HepG2 (cell line): ENCODE measurements around the gene AMER2. TPM values are rescaled to one million over a fixed set of nuclear protein-coding genes. Genes with fewer than 3 reads are reported as not detected.

ENCODE experiments used
- ATAC-seq: fragments of 200-7000 bp; cut with Tn5 transposase; 3 replicates; pipeline ENCODE4 v1.9.1; 2020; ENCODE audit warnings: mild to moderate bottlenecking, moderate library complexity
- BruUV-seq: library from RNA; stranded (reverse); fragments of 400-500 nt; replicated peaks from 2 replicates; lab custom pipeline; 2021; lab: Mats Ljungman, UMichigan
- CTCF ChIA-PET: fragments of 300-600 bp; formaldehyde crosslinking; extraction: SDS; loops from one replicate; lab custom pipeline; 2021; ENCODE audit warnings: low total read pairs, inconsistent platforms, low intra/inter-chr PET ratio; lab: Yijun Ruan, JAX
- POLR2A ChIA-PET: fragments of 350-600 bp; sonication (Branson Sonifier 250); formaldehyde crosslinking; loops from one replicate; lab custom pipeline; 2020; ENCODE audit warnings: antibody characterized with exemption, inconsistent platforms; lab: Yijun Ruan, JAX
- DNase-seq: peaks from one replicate; pipeline ENCODE4 v3.0.0-alpha.2; 2015; ENCODE audit warnings: low spot score
- FAIRE-seq: peaks from 3 replicates; lab custom pipeline; 2011; peaks lifted over from hg19 to GRCh38; lab: Jason Lieb, UNC
- H2AFZ ChIP-seq: one replicate; pipeline ENCODE4 v1.6.1; 2011; ENCODE audit warnings: low read length, inconsistent platforms
- H3K27ac ChIP-seq: fragments of 300-600 bp; 3 replicates; pipeline ENCODE4 v1.8.0; 2011; ENCODE audit warnings: mixed run types, mild to moderate bottlenecking, mixed read lengths, low read length, inconsistent platforms; ENCODE audit not compliant: insufficient read depth; ENCODE audit errors: extremely low read length
- H3K27me3 ChIP-seq, 2 experiments: fragments of 200-600 bp in 1 of 2; 2 replicates in 1 of 2; 3 replicates in 1 of 2; pipeline versions ENCODE4 v1.6.0 to v1.8.0; 2011; ENCODE audit warnings: low read length in 2 of 2, mild to moderate bottlenecking in 2 of 2, moderate library complexity in 2 of 2, inconsistent platforms in 1 of 2; ENCODE audit not compliant: insufficient read depth in 2 of 2, control insufficient read depth in 1 of 2
- H3K36me3 ChIP-seq, 2 experiments: fragments of 200-600 bp in 1 of 2; replicated peaks in 1 of 2; 2 replicates in 1 of 2; 3 replicates in 1 of 2; pipeline versions ENCODE4 v1.5.1 to v1.8.0; 2011; ENCODE audit warnings: low read length in 2 of 2, inconsistent platforms in 1 of 2; ENCODE audit not compliant: insufficient read depth in 2 of 2, control insufficient read depth in 1 of 2
- H3K4me1 ChIP-seq: 2 replicates; pipeline ENCODE4 v1.5.1; 2012; ENCODE audit warnings: low read length, inconsistent platforms; ENCODE audit not compliant: insufficient read depth
- H3K4me2 ChIP-seq: 2 replicates; pipeline ENCODE4 v1.6.0; 2011; ENCODE audit warnings: low read depth, low read length, inconsistent platforms
- H3K4me3 ChIP-seq, 3 experiments: fragments of 200-600 bp in 1 of 3; sonication (generic), shearing (Covaris generic) in 1 of 3; replicated peaks in 1 of 3; 2 replicates each; pipeline ENCODE4 v1.5.1; 2011 to 2016; ENCODE audit warnings: low read length in 3 of 3, inconsistent platforms in 2 of 3, low read depth in 2 of 3, mild to moderate bottlenecking in 2 of 3, control low read depth in 1 of 3, mixed read lengths in 1 of 3; ENCODE audit not compliant: insufficient read depth in 1 of 3
- H3K79me2 ChIP-seq: one replicate; pipeline ENCODE4 v1.6.1; 2011; ENCODE audit warnings: low read length, inconsistent platforms; ENCODE audit not compliant: insufficient read depth
- H3K9ac ChIP-seq: 2 replicates; pipeline ENCODE4 v1.6.0; 2011; ENCODE audit warnings: mild to moderate bottlenecking, low read depth, low read length, inconsistent platforms; ENCODE audit not compliant: insufficient read depth
- H3K9me3 ChIP-seq: 2 replicates; pipeline ENCODE4 v1.5.1; 2012; ENCODE audit warnings: mild to moderate bottlenecking, low read length
- H4K20me1 ChIP-seq: 2 replicates; pipeline ENCODE4 v1.6.0; 2011; ENCODE audit warnings: inconsistent platforms, mild to moderate bottlenecking, low read length, moderate library complexity; ENCODE audit not compliant: insufficient read depth
- JDP2 ChIP-seq: sonication (generic); formaldehyde crosslinking; IDR thresholded peaks from 2 replicates; pipeline ENCODE4 v1.8.1; 2022; ENCODE audit warnings: missing genetic modification reagents, borderline replicate concordance
- NFKB2 ChIP-seq: sonication (generic); formaldehyde crosslinking; IDR thresholded peaks from 2 replicates; pipeline ENCODE4 v1.4.0; 2020; ENCODE audit warnings: missing genetic modification reagents, borderline replicate concordance
- RFXAP ChIP-seq: sonication (generic); formaldehyde crosslinking; IDR thresholded peaks from 2 replicates; pipeline ENCODE4 v1.4.0; 2020; ENCODE audit warnings: missing genetic modification reagents, borderline replicate concordance
- TOE1 ChIP-seq: sonication (generic); formaldehyde crosslinking; IDR thresholded peaks from 2 replicates; pipeline ENCODE4 v1.4.0; 2020; ENCODE audit warnings: mild to moderate bottlenecking, missing genetic modification reagents
- ZEB1 ChIP-seq: IDR thresholded peaks from 2 replicates; pipeline ENCODE4 v1.6.1; 2012; ENCODE audit warnings: mild to moderate bottlenecking, low read depth, inconsistent platforms; ENCODE audit not compliant: insufficient replicate concordance
- ZNF34 ChIP-seq: sonication (generic); formaldehyde crosslinking; IDR thresholded peaks from 2 replicates; pipeline ENCODE4 v1.4.0; 2020; ENCODE audit warnings: mild to moderate bottlenecking, missing genetic modification reagents, borderline replicate concordance
- ZNF484 ChIP-seq: sonication (generic); formaldehyde crosslinking; IDR thresholded peaks from 2 replicates; pipeline ENCODE4 v1.5.1; 2020; ENCODE audit warnings: mild to moderate bottlenecking, low read depth, missing genetic modification reagents, borderline replicate concordance
- WGBS: methylation state at CpG from one replicate; pipeline ENCODE4 v1.1.6; 2017; ENCODE audit warnings: low lambda C conversion rate; 5-methylcytosine and 5-hydroxymethylcytosine counted together
- in situ Hi-C: cut with HindIII; loops from 2 replicates; pipeline ENCODE4 v1.10.0; 2017; ENCODE audit warnings: low pct_unique_long_range_greater_than_20kb; ENCODE audit not compliant: extremely low pct_ligation_motif_present
- intact Hi-C: fragments of 100-400 bp; cut with micrococcal nuclease; formaldehyde crosslinking; loops from one replicate; pipeline ENCODE4 v1.10.0; 2022; ENCODE audit not compliant: unreplicated experiment
- polyA plus RNA-seq, 8 experiments: library from polyadenylated mRNA; depleted of rRNA in 3 of 8; stranded (reverse) in 7 of 8; unstranded in 1 of 8; fragments of >200 nt; fragmentation: Illumina TruSeq in 4 of 8; extraction: Trizol in 4 of 8; gene quantifications; 2 replicates each; pipeline versions ENCODE4 v1.2.1 to v1.2.3, GENCODE V29; 2011 to 2016; ENCODE audit warnings: low read depth in 4 of 8, missing spikeins in 1 of 8, mixed read lengths in 1 of 8; ENCODE audit not compliant: insufficient read depth in 1 of 8
- total RNA-seq, 5 experiments: library from RNA; depleted of rRNA; stranded (reverse); fragments of >200 nt; fragmentation: Illumina TruSeq; extraction: Trizol; gene quantifications; 2 replicates each; pipeline ENCODE4 v1.2.3, GENCODE V29; 2016; ENCODE audit warnings: low read depth in 1 of 5
- TF ChIP-seq, protein P1 (sequence below): sonication (generic); formaldehyde crosslinking; IDR thresholded peaks from 2 replicates; pipeline ENCODE4 v1.8.1; 2023; ENCODE audit warnings: mild to moderate bottlenecking, moderate library complexity, missing genetic modification reagents
- TF ChIP-seq, protein P2 (sequence below): sonication (generic); formaldehyde crosslinking; IDR thresholded peaks from 2 replicates; pipeline ENCODE4 v1.4.0; 2020; ENCODE audit warnings: mild to moderate bottlenecking, missing genetic modification reagents, borderline replicate concordance
- TF ChIP-seq, protein P3 (sequence below): sonication (generic); formaldehyde crosslinking; IDR thresholded peaks from 2 replicates; pipeline ENCODE4 v1.4.0; 2020; ENCODE audit warnings: missing genetic modification reagents, borderline replicate concordance
- TF ChIP-seq, protein P4 (sequence below): sonication (generic); formaldehyde crosslinking; IDR thresholded peaks from 2 replicates; pipeline ENCODE4 v1.8.0; 2022; ENCODE audit warnings: missing genetic modification reagents, mild to moderate bottlenecking, borderline replicate concordance

The AMER2 gene
- total and polyA plus RNA-seq, 2 of the 13 experiments (the other 11 are each of a cell fraction or from before 2014, with no cell fraction given), result not detected

DNA sequence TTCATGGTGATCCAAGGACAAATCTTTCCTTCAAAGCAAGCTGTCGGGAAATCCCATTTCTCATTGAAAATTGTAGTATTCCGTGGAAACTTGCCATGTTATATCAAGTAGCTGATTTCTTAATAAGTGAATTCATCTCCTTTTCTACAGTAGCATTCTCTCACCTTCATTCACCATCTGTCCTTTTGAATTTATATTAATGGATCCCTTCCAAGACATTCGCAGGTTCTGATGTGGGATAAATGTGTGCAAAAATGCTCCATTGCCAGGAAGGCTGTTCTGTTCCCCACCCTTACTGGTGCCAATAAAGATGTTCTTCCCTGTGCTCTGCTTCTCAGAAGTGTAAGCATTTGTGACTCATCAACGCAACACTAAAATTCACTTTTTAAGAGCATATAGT is 36.2 kb downstream of the AMER2 start:
- Histone ChIP-seq H3K79me2 (no peaks in the 10 kb centered on the region), H3K4me1 (no peaks in the 10 kb centered on the region), H3K27ac (no peak overlapping the region), H3K4me2 (no peak overlapping the region), H3K9me3 (no peaks in the 10 kb centered on the region; the same call in 1 of the 2 replicates), H3K27me3 (peaks cover 0 to 10% of the 10 kb centered on the region in 2 experiments; a peak in 2 of 5 replicates), H3K36me3 (no peaks in the 10 kb centered on the region), H4K20me1 (no peaks in the 10 kb centered on the region), H2AFZ (no peak overlapping the region), H3K9ac (no peak overlapping the region), H3K4me3 (no peak overlapping the region)
- ATAC-seq (no peak), DNase-seq (no peak), FAIRE-seq (no peak)
- CTCF ChIA-PET, result no interaction called here
- WGBS, result 44% methylated on average over 4 of the region's 4 CpGs
- no TSS peak for BruUV-seq
- intact Hi-C loops, result no loop called here
- in situ Hi-C loops, result no loop called here
- POLR2A ChIA-PET, result no interaction called here
- TF ChIP-seq TOE1 (CRISPR knock-in tag) (no peak), ZNF484 (CRISPR knock-in tag) (no peak), RFXAP (CRISPR knock-in tag) (no peak), NFKB2 (CRISPR knock-in tag) (no peak), ZEB1 (no peak), ZNF34 (CRISPR knock-in tag) (no peak), JDP2 (no peak)
- TF ChIP-seq, protein P1, sequence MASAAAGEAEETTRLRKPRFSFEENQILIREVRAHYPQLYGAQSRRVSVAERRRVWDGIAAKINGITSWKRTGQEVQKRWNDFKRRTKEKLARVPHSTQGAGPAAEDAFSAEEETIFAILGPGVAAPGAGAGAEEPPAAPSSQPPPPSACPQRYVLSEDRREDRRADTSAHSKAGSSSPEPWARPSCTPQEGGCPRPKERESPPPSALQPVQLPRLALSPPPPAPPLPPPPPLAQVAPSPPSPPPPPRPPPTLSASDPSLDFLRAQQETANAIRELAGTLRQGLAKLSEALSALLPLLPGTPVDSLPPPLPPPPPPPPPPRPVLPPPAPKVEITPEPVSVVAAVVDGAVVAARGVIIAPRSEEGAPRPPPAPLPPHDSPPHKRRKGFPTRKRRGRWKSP (CRISPR knock-in tag), result no peak
- TF ChIP-seq, protein P2, sequence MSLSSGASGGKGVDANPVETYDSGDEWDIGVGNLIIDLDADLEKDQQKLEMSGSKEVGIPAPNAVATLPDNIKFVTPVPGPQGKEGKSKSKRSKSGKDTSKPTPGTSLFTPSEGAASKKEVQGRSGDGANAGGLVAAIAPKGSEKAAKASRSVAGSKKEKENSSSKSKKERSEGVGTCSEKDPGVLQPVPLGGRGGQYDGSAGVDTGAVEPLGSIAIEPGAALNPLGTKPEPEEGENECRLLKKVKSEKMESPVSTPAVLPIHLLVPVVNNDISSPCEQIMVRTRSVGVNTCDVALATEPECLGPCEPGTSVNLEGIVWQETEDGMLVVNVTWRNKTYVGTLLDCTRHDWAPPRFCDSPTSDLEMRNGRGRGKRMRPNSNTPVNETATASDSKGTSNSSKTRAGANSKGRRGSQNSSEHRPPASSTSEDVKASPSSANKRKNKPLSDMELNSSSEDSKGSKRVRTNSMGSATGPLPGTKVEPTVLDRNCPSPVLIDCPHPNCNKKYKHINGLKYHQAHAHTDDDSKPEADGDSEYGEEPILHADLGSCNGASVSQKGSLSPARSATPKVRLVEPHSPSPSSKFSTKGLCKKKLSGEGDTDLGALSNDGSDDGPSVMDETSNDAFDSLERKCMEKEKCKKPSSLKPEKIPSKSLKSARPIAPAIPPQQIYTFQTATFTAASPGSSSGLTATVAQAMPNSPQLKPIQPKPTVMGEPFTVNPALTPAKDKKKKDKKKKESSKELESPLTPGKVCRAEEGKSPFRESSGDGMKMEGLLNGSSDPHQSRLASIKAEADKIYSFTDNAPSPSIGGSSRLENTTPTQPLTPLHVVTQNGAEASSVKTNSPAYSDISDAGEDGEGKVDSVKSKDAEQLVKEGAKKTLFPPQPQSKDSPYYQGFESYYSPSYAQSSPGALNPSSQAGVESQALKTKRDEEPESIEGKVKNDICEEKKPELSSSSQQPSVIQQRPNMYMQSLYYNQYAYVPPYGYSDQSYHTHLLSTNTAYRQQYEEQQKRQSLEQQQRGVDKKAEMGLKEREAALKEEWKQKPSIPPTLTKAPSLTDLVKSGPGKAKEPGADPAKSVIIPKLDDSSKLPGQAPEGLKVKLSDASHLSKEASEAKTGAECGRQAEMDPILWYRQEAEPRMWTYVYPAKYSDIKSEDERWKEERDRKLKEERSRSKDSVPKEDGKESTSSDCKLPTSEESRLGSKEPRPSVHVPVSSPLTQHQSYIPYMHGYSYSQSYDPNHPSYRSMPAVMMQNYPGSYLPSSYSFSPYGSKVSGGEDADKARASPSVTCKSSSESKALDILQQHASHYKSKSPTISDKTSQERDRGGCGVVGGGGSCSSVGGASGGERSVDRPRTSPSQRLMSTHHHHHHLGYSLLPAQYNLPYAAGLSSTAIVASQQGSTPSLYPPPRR, result no peak
- TF ChIP-seq, protein P3, sequence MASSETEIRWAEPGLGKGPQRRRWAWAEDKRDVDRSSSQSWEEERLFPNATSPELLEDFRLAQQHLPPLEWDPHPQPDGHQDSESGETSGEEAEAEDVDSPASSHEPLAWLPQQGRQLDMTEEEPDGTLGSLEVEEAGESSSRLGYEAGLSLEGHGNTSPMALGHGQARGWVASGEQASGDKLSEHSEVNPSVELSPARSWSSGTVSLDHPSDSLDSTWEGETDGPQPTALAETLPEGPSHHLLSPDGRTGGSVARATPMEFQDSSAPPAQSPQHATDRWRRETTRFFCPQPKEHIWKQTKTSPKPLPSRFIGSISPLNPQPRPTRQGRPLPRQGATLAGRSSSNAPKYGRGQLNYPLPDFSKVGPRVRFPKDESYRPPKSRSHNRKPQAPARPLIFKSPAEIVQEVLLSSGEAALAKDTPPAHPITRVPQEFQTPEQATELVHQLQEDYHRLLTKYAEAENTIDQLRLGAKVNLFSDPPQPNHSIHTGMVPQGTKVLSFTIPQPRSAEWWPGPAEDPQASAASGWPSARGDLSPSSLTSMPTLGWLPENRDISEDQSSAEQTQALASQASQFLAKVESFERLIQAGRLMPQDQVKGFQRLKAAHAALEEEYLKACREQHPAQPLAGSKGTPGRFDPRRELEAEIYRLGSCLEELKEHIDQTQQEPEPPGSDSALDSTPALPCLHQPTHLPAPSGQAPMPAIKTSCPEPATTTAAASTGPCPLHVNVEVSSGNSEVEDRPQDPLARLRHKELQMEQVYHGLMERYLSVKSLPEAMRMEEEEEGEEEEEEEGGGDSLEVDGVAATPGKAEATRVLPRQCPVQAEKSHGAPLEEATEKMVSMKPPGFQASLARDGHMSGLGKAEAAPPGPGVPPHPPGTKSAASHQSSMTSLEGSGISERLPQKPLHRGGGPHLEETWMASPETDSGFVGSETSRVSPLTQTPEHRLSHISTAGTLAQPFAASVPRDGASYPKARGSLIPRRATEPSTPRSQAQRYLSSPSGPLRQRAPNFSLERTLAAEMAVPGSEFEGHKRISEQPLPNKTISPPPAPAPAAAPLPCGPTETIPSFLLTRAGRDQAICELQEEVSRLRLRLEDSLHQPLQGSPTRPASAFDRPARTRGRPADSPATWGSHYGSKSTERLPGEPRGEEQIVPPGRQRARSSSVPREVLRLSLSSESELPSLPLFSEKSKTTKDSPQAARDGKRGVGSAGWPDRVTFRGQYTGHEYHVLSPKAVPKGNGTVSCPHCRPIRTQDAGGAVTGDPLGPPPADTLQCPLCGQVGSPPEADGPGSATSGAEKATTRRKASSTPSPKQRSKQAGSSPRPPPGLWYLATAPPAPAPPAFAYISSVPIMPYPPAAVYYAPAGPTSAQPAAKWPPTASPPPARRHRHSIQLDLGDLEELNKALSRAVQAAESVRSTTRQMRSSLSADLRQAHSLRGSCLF (CRISPR knock-in tag), result no peak
- TF ChIP-seq, protein P4, sequence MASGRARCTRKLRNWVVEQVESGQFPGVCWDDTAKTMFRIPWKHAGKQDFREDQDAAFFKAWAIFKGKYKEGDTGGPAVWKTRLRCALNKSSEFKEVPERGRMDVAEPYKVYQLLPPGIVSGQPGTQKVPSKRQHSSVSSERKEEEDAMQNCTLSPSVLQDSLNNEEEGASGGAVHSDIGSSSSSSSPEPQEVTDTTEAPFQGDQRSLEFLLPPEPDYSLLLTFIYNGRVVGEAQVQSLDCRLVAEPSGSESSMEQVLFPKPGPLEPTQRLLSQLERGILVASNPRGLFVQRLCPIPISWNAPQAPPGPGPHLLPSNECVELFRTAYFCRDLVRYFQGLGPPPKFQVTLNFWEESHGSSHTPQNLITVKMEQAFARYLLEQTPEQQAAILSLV (CRISPR knock-in tag), result no peak
